ENCODE measurements around the gene XRCC3. TPM values are rescaled to one million over a fixed set of nuclear protein-coding genes. Genes with fewer than 3 reads are reported as not detected.

Gene XRCC3
- total and polyA plus RNA-seq, 10 of the 15 experiments (the other 5 are each of a cell fraction or from before 2014, with no cell fraction given): 0.37 to 52.0 (median 26.8) TPM

DNA sequence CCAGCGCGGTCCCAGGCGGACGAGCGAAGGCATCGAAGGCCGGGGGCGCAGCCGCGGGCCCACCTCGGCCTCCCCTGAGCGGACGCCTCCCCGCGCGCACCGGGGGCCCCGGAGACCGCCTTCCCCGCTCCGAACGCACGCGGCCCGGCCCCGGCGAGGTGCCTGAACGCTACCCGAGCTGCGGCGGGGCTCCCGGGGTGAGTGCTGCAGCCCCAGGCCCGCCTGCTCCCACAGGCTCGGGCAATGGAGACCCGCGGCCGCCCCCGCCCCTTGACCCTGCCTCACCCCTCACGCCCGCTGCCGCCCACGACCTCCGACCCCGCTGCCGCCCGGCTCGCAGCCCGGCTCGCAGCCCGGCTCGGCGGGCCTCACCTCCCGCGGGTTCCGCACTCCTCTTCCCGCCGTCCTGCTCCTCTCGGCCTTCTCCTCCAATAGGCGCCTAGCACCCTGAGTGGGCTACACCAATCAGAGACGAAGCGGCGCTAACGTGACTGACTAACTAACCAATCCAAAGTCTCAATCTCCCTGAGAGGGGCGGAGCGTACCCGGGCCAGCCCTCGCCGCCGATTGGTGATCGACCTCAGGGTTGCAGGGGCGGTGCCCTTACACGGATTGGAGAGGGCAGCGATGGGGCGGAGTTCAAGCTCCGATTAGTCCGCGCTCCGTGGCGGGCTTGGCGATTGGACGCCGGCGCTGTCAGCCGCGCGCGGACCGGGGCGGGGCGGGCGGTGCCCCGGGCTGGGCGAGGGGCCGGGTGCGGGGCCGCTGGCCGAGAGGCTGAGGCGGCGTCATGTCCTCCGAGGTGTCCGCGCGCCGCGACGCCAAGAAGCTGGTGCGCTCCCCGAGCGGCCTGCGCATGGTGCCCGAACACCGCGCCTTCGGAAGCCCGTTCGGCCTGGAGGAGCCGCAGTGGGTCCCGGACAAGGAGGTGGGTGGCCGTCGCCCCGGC lies at the start of gene XRCC3, which contains the start of gene ZFYVE21 (continued):
- TF ChIP-seq, protein P1, sequence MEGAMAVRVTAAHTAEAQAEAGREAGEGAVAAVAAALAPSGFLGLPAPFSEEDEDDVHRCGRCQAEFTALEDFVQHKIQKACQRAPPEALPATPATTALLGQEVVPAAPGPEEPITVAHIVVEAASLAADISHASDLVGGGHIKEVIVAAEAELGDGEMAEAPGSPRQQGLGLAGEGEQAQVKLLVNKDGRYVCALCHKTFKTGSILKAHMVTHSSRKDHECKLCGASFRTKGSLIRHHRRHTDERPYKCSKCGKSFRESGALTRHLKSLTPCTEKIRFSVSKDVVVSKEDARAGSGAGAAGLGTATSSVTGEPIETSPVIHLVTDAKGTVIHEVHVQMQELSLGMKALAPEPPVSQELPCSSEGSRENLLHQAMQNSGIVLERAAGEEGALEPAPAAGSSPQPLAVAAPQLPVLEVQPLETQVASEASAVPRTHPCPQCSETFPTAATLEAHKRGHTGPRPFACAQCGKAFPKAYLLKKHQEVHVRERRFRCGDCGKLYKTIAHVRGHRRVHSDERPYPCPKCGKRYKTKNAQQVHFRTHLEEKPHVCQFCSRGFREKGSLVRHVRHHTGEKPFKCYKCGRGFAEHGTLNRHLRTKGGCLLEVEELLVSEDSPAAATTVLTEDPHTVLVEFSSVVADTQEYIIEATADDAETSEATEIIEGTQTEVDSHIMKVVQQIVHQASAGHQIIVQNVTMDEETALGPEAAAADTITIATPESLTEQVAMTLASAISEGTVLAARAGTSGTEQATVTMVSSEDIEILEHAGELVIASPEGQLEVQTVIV (IDR thresholded peaks at IDR 0.05; ENCODE audit: borderline replicate concordance, partially characterized antibody): peak; percentile 57
- TF ChIP-seq, protein P2, sequence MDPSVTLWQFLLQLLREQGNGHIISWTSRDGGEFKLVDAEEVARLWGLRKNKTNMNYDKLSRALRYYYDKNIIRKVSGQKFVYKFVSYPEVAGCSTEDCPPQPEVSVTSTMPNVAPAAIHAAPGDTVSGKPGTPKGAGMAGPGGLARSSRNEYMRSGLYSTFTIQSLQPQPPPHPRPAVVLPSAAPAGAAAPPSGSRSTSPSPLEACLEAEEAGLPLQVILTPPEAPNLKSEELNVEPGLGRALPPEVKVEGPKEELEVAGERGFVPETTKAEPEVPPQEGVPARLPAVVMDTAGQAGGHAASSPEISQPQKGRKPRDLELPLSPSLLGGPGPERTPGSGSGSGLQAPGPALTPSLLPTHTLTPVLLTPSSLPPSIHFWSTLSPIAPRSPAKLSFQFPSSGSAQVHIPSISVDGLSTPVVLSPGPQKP (IDR thresholded peaks at IDR 0.05; ENCODE audit: low read depth, low read length): no peak
- no peak for TF ChIP-seq FOXM1 (IDR thresholded peaks at IDR 0.05; ENCODE audit: low read depth, low read length)
- peak; percentile 63 for TF ChIP-seq GATAD2B (conservative IDR thresholded peaks at IDR 0.05; ENCODE audit: low read depth)
- peak; percentile 78; the same call in 1 of the 2 replicates for TF ChIP-seq POLR2AphosphoS5 (IDR thresholded peaks at IDR 0.05; ENCODE audit: low read length)
- TF ChIP-seq, protein P3, sequence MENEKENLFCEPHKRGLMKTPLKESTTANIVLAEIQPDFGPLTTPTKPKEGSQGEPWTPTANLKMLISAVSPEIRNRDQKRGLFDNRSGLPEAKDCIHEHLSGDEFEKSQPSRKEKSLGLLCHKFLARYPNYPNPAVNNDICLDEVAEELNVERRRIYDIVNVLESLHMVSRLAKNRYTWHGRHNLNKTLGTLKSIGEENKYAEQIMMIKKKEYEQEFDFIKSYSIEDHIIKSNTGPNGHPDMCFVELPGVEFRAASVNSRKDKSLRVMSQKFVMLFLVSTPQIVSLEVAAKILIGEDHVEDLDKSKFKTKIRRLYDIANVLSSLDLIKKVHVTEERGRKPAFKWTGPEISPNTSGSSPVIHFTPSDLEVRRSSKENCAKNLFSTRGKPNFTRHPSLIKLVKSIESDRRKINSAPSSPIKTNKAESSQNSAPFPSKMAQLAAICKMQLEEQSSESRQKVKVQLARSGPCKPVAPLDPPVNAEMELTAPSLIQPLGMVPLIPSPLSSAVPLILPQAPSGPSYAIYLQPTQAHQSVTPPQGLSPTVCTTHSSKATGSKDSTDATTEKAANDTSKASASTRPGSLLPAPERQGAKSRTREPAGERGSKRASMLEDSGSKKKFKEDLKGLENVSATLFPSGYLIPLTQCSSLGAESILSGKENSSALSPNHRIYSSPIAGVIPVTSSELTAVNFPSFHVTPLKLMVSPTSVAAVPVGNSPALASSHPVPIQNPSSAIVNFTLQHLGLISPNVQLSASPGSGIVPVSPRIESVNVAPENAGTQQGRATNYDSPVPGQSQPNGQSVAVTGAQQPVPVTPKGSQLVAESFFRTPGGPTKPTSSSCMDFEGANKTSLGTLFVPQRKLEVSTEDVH (IDR thresholded peaks at IDR 0.05; ENCODE audit: low read depth, partially characterized antibody): peak; percentile 84
- TF ChIP-seq SIN3A (IDR thresholded peaks at IDR 0.05; ENCODE audit: low read depth, low read length): peak; percentile 86; the same call in 1 of the 2 replicates
- peak; percentile 97 for TF ChIP-seq CHD2 (IDR thresholded peaks at IDR 0.05; ENCODE audit: borderline replicate concordance, low read depth, low read length)
- TF ChIP-seq STAT1 (conservative IDR thresholded peaks at IDR 0.05): 0 out of 2 replicates have a peak, but pooled peaks have one; percentile 21
- TF ChIP-seq SUPT20H (IDR thresholded peaks at IDR 0.05; ENCODE audit: borderline replicate concordance, control insufficient read depth, low read depth, low read length): no peak
- TF ChIP-seq RAD51 (IDR thresholded peaks at IDR 0.05): peak; percentile 78; the same call in 1 of the 2 replicates
- TF ChIP-seq FOXK2 (IDR thresholded peaks at IDR 0.05): no peak
- TF ChIP-seq HCFC1 (IDR thresholded peaks at IDR 0.05; ENCODE audit: low read length): peak; percentile 38; the same call in 1 of the 2 replicates
- TF ChIP-seq, protein P4, sequence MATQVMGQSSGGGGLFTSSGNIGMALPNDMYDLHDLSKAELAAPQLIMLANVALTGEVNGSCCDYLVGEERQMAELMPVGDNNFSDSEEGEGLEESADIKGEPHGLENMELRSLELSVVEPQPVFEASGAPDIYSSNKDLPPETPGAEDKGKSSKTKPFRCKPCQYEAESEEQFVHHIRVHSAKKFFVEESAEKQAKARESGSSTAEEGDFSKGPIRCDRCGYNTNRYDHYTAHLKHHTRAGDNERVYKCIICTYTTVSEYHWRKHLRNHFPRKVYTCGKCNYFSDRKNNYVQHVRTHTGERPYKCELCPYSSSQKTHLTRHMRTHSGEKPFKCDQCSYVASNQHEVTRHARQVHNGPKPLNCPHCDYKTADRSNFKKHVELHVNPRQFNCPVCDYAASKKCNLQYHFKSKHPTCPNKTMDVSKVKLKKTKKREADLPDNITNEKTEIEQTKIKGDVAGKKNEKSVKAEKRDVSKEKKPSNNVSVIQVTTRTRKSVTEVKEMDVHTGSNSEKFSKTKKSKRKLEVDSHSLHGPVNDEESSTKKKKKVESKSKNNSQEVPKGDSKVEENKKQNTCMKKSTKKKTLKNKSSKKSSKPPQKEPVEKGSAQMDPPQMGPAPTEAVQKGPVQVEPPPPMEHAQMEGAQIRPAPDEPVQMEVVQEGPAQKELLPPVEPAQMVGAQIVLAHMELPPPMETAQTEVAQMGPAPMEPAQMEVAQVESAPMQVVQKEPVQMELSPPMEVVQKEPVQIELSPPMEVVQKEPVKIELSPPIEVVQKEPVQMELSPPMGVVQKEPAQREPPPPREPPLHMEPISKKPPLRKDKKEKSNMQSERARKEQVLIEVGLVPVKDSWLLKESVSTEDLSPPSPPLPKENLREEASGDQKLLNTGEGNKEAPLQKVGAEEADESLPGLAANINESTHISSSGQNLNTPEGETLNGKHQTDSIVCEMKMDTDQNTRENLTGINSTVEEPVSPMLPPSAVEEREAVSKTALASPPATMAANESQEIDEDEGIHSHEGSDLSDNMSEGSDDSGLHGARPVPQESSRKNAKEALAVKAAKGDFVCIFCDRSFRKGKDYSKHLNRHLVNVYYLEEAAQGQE (IDR thresholded peaks at IDR 0.05; ENCODE audit: low read depth, low read length): no peak
- no peak for TF ChIP-seq KDM1A (IDR thresholded peaks at IDR 0.05; ENCODE audit: borderline replicate concordance)
- peak; percentile 79 for TF ChIP-seq NFYA (IDR thresholded peaks at IDR 0.05; ENCODE audit: borderline replicate concordance, low read depth, low read length)
- peak; percentile 70 for TF ChIP-seq RFX5 (IDR thresholded peaks at IDR 0.05; ENCODE audit: low read depth, low read length)
- no peak for TF ChIP-seq CEBPB (IDR thresholded peaks at IDR 0.05; ENCODE audit: borderline replicate concordance in 1 of 2, low read depth in 2 of 2, low read length in 2 of 2)
- TF ChIP-seq RBBP5 (conservative IDR thresholded peaks at IDR 0.05): no peak
